ENCODE measurements around the gene PC. TPM values are rescaled to one million over a fixed set of nuclear protein-coding genes. Genes with fewer than 3 reads are reported as not detected.
A peak's percentile ranks its signal among the peaks of the same experiment; 100 is the strongest.

Gene PC
- total and polyA plus RNA-seq, 7 experiments from 2014 or later: 4.9 to 11.2 (median 9.5) TPM

DNA sequence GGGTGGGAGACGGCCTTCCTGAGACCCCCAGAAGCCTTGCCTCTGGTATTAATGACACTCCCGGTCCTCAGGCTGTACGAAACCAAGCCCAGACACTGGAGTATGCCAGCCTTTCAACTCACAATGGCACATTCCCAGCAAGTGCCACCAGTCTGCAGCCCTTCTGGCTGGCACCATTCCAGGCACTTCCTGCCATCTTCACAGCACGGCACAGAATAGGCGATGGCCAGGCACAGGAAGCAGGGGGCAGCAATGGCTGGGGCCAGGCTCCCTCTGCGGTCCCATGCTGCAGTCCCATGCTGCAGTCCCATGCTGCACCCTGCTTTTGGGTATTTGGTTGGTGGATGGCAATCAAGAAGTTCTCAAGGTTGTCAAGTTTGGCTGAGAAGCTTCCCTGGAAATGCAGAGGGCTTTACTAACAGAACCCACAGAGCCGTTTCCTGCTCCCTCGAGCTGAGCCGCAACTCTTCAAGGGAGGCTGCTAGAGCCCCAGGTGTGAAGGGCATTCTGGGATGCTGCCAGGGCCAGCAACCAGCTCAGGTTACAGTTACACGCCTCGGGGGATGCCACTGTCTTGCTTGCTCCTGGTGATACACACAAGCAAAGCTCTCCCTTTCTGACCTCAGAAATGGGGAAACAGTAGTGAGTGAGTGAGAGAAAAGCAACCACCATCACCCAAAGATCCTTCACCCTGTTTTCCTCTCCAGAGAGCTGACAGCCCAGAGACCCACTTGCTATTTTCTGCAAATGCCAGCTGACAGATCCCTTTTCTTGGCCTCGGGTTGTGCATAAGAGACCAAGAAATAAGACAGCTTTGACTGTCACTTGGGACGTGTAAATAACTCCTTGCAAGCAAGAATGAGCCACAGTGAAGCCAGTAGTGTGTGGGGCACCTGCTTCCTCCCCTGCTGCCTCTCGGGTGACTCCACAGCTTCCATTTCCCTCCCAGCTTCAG lies 77.4 kb downstream of the PC start:
- ATAC-seq (peak; percentile 36), DNase-seq (peak in 5 of 9 donors; percentile 19 to 30 (median 25))
- Histone ChIP-seq H3K9me3 (ENCODE audit: control insufficient read depth in 2 of 3, low read length in 3 of 3) (no peaks in the 10 kb centered on the region), H3K4me1 (ENCODE audit: control insufficient read depth in 2 of 2, insufficient read depth in 2 of 2, low read length in 2 of 2) (peaks cover 0 to 15% of the 10 kb centered on the region in 2 donors), H3K27ac (ENCODE audit: low read depth, low read length) (no peak overlapping the region), H3K36me3 (ENCODE audit: control insufficient read depth in 2 of 3, insufficient read depth in 3 of 3, low read length in 3 of 3) (no peaks in the 10 kb centered on the region), H3K27me3 (ENCODE audit: control insufficient read depth in 2 of 2, insufficient read depth in 2 of 2, low read length in 2 of 2) (no peaks in the 10 kb centered on the region), H3K4me3 (ENCODE audit: low read length) (no peak overlapping the region)
- CTCF ChIA-PET: interaction anchor here (1.0 to 2.3 kb wide), 2 partner anchors 11 to 78 kb away, joined by 3 to 6 read pairs; partner anchors contain the start of gene PC
- H3K4me1 Mint-ChIP-seq: peaks cover 8 to 29% (median 20%) of the 10 kb centered on the region in 7 donors
- no peaks in the 10 kb centered on the region for H3K9me3 Mint-ChIP-seq
- H3K27ac Mint-ChIP-seq: peak overlapping the region in 4 of 9 donors; percentile 9 to 56 (median 44)
- H3K27me3 Mint-ChIP-seq: no peaks in the 10 kb centered on the region
- POLR2A ChIA-PET: interaction anchor here (1.0 to 3.2 kb wide), 2 partner anchors 38 to 140 kb away, joined by 3 to 8 read pairs; partner anchors contain the start of gene RCE1
- H3K4me3 Mint-ChIP-seq: peak overlapping the region in 5 of 10 donors; percentile 11 to 48 (median 35)
- intact Hi-C loops (cut with micrococcal nuclease): no loop called here
- no peaks in the 10 kb centered on the region for H3K36me3 Mint-ChIP-seq

DNA sequence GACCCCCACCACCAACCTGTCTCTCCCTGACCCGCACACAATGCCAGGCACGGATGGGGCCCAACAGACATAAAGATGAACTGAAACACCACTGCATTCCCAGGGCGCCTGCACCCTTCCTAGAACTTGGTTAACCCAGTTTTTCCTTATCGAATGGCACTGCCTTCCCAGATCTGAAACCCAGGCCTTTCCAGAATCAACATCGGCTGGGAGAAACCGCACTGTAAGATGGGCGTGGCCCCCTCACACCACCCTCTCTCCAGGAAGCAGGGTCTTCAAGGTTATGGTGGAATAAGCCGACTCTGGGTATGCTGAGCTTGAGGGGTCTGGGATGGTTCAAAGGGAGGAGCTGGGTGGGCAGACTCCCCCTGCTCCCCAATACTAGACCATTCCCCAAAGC lies 78.2 kb downstream of the PC start:
- CTCF ChIA-PET: no interaction called here
- Histone ChIP-seq H3K4me3 (ENCODE audit: low read length) (no peak overlapping the region), H3K36me3 (ENCODE audit: control insufficient read depth in 2 of 3, insufficient read depth in 3 of 3, low read length in 3 of 3) (no peaks in the 10 kb centered on the region), H3K9me3 (ENCODE audit: control insufficient read depth in 2 of 3, low read length in 3 of 3) (no peaks in the 10 kb centered on the region), H3K27me3 (ENCODE audit: control insufficient read depth in 2 of 2, insufficient read depth in 2 of 2, low read length in 2 of 2) (no peaks in the 10 kb centered on the region), H3K4me1 (ENCODE audit: control insufficient read depth in 2 of 2, insufficient read depth in 2 of 2, low read length in 2 of 2) (peaks cover 0 to 15% of the 10 kb centered on the region in 2 donors), H3K27ac (ENCODE audit: low read depth, low read length) (no peak overlapping the region)
- POLR2A ChIA-PET: interaction anchor here (3.2 kb wide), 1 partner anchor 37 kb away, joined by 8 read pairs; the partner anchor contains the start of gene RCE1
- ATAC-seq (no peak), DNase-seq (no peak)
- H3K4me3 Mint-ChIP-seq: peak overlapping the region in 2 of 10 donors; percentile 21 to 34
- H3K27me3 Mint-ChIP-seq: no peaks in the 10 kb centered on the region
- intact Hi-C loops (cut with micrococcal nuclease): no loop called here
- no peaks in the 10 kb centered on the region for H3K36me3 Mint-ChIP-seq
- H3K4me1 Mint-ChIP-seq: peaks cover 8 to 29% (median 20%) of the 10 kb centered on the region in 7 donors
- no peaks in the 10 kb centered on the region for H3K9me3 Mint-ChIP-seq
- H3K27ac Mint-ChIP-seq: no peak overlapping the region

DNA sequence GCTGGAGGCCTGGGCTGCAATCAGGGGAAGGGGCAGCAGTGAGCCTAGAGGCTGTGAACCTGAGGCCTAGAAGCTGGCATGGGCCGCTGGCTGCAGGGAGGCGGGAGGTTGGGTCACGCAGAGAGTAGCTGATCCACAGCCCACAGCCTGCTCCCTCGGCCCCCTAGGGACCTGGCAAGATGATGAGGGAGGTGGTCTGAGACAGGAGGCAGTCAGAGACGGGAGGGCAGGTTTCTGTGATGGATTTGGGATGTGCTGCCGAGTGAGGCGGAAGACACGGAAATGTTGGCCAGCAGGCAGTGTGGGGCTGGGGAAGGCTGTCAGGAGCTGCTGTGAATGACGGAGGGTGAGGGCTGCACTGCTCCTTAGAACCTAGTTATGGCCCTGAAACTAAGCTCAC lies 78.6 kb downstream of the PC start:
- Mint-ChIP-seq H3K9me3 (no peaks in the 10 kb centered on the region), H3K4me1 (peaks cover 8 to 29% (median 20%) of the 10 kb centered on the region in 7 donors), H3K27ac (no peak overlapping the region), H3K4me3 (peak overlapping the region in 1 of 10 donors; percentile 14), H3K27me3 (peaks cover 0 to 3% (median 0%) of the 10 kb centered on the region in 5 donors), H3K36me3 (no peaks in the 10 kb centered on the region)
- ATAC-seq (no peak), DNase-seq (no peak)
- Histone ChIP-seq H3K4me1 (ENCODE audit: control insufficient read depth in 2 of 2, insufficient read depth in 2 of 2, low read length in 2 of 2) (peaks cover 0 to 15% of the 10 kb centered on the region in 2 donors), H3K4me3 (ENCODE audit: low read length) (no peak overlapping the region), H3K9me3 (ENCODE audit: control insufficient read depth in 2 of 3, low read length in 3 of 3) (no peaks in the 10 kb centered on the region), H3K27ac (ENCODE audit: low read depth, low read length) (no peak overlapping the region), H3K36me3 (ENCODE audit: control insufficient read depth in 2 of 3, insufficient read depth in 3 of 3, low read length in 3 of 3) (no peaks in the 10 kb centered on the region), H3K27me3 (ENCODE audit: control insufficient read depth in 2 of 2, insufficient read depth in 2 of 2, low read length in 2 of 2) (no peaks in the 10 kb centered on the region)
- POLR2A ChIA-PET: interaction anchor here (3.2 kb wide), 1 partner anchor 36 kb away, joined by 8 read pairs; the partner anchor contains the start of gene RCE1
- intact Hi-C loops (cut with micrococcal nuclease): no loop called here
- CTCF ChIA-PET: no interaction called here

DNA sequence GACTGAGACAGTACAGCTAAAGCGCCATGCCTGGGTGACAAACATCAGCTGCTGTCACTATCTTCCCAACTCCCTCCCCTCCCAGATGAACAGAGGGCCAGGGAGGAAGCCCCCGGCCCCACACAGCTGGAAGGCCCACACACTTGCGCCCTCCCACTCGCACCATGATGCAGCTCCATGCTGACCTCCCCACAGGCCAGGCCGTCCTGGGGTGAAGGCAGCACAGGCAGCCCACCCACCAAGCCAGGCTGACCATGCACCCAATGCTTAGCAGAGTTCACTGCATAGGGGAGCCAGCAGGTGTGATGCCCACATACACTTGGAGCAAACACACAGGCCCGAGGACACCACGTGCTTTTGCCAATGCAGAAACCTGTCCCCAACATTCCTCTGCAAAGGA lies 79.2 kb downstream of the PC start:
- no peaks in the 10 kb centered on the region for H3K27me3 ChIP-seq (ENCODE audit: control insufficient read depth in 2 of 2, insufficient read depth in 2 of 2, low read length in 2 of 2)
- ChIA-PET CTCF (no interaction called here), POLR2A (interaction anchor here (3.2 kb wide), 1 partner anchor 36 kb away, joined by 8 read pairs; the partner anchor contains the start of gene RCE1)
- no peaks in the 10 kb centered on the region for H3K36me3 Mint-ChIP-seq
- no peak overlapping the region for H3K4me3 Mint-ChIP-seq
- peaks cover 8 to 34% (median 21%) of the 10 kb centered on the region in 7 donors for H3K4me1 Mint-ChIP-seq
- no peak for ATAC-seq
- no peaks in the 10 kb centered on the region for H3K9me3 ChIP-seq (ENCODE audit: control insufficient read depth in 2 of 3, low read length in 3 of 3)
- intact Hi-C loops (cut with micrococcal nuclease): no loop called here
- H3K27ac ChIP-seq (ENCODE audit: low read depth, low read length): no peak overlapping the region
- no peak overlapping the region for H3K27ac Mint-ChIP-seq
- peaks cover 0 to 4% (median 0%) of the 10 kb centered on the region in 5 donors for H3K27me3 Mint-ChIP-seq
- no peaks in the 10 kb centered on the region for H3K36me3 ChIP-seq (ENCODE audit: control insufficient read depth in 2 of 3, insufficient read depth in 3 of 3, low read length in 3 of 3)
- H3K4me1 ChIP-seq (ENCODE audit: control insufficient read depth in 2 of 2, insufficient read depth in 2 of 2, low read length in 2 of 2): peaks cover 0 to 15% of the 10 kb centered on the region in 2 donors
- H3K4me3 ChIP-seq (ENCODE audit: low read length): no peak overlapping the region
- no peaks in the 10 kb centered on the region for H3K9me3 Mint-ChIP-seq
- DNase-seq: no peak

DNA sequence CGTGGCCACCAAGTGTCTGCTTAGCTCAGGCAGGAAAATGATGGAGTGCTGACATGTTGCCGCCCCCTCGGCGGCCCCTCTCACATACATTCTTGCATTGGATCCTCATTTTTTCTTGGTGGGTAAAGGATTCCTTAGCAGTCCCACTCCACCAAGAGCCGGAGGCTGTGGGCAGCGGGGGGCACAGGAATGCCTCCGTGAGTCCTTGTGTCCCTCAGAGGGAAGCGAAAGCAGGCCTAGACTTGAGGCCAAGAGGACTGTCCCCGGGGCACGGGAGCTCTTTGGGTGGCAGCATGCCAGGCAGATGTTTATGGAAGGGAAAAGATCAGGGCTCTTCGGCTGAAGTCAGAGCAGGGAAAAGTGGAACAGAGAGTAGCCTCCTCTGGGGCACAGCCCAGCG lies 79.7 kb downstream of the PC start:
- intact Hi-C loops (cut with micrococcal nuclease): no loop called here
- no peak for DNase-seq
- CTCF ChIA-PET: no interaction called here
- Histone ChIP-seq H3K27me3 (ENCODE audit: control insufficient read depth in 2 of 2, insufficient read depth in 2 of 2, low read length in 2 of 2) (no peaks in the 10 kb centered on the region), H3K9me3 (ENCODE audit: control insufficient read depth in 2 of 3, low read length in 3 of 3) (no peaks in the 10 kb centered on the region), H3K36me3 (ENCODE audit: control insufficient read depth in 2 of 3, insufficient read depth in 3 of 3, low read length in 3 of 3) (no peaks in the 10 kb centered on the region), H3K4me3 (ENCODE audit: low read length) (no peak overlapping the region), H3K27ac (ENCODE audit: low read depth, low read length) (no peak overlapping the region), H3K4me1 (ENCODE audit: control insufficient read depth in 2 of 2, insufficient read depth in 2 of 2, low read length in 2 of 2) (peaks cover 0 to 15% of the 10 kb centered on the region in 2 donors)
- POLR2A ChIA-PET: interaction anchor here (3.2 kb wide), 1 partner anchor 35 kb away, joined by 8 read pairs; the partner anchor contains the start of gene RCE1
- no peaks in the 10 kb centered on the region for H3K9me3 Mint-ChIP-seq
- ATAC-seq: no peak
- no peaks in the 10 kb centered on the region for H3K36me3 Mint-ChIP-seq
- no peak overlapping the region for H3K4me3 Mint-ChIP-seq
- peaks cover 0 to 4% (median 0%) of the 10 kb centered on the region in 5 donors for H3K27me3 Mint-ChIP-seq
- H3K27ac Mint-ChIP-seq: no peak overlapping the region
- H3K4me1 Mint-ChIP-seq: peaks cover 8 to 33% (median 21%) of the 10 kb centered on the region in 7 donors

DNA sequence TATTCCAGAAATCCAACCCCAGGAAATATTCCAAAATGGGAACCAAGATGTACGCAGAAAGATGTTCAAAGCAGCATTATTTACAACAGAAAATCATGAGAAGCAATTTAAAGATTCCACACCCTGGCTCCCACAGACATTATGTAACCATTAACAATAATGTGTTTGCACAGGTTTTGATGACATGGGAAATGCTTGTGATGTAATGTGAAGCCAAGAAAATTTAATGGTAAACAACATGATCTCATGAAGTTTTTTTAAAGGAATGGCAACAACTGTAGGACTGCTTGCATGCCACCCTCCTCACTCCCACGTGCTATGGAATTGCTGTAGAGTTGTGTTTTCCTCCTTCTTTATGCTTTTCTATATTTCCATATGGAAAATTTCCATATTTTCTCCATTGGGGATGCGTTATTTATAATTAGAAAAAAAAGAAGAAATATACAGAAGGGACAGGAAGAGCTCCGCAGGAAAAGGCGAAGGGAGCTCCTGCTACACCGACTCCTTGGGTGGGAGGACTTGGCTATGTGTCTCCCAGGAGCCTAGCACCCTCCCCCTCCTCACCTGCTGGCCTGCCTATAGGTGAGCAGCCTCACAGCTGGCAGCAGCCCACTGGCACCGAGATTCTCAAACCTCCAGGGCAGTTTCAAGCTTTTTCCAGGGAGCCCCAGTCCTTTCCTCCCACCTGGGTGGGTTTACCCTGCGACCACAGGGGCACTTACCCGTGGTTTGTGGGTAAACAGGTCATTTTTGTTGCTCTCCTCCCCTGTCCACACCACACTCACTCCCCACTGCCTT lies 80.4 kb downstream of the PC start:
- no peak for ATAC-seq
- Histone ChIP-seq H3K27me3 (ENCODE audit: control insufficient read depth in 2 of 2, insufficient read depth in 2 of 2, low read length in 2 of 2) (no peaks in the 10 kb centered on the region), H3K27ac (ENCODE audit: low read depth, low read length) (no peak overlapping the region), H3K4me3 (ENCODE audit: low read length) (no peak overlapping the region), H3K36me3 (ENCODE audit: control insufficient read depth in 2 of 3, insufficient read depth in 3 of 3, low read length in 3 of 3) (no peaks in the 10 kb centered on the region), H3K4me1 (ENCODE audit: control insufficient read depth in 2 of 2, insufficient read depth in 2 of 2, low read length in 2 of 2) (peaks cover 0 to 15% of the 10 kb centered on the region in 2 donors), H3K9me3 (ENCODE audit: control insufficient read depth in 2 of 3, low read length in 3 of 3) (no peaks in the 10 kb centered on the region)
- Mint-ChIP-seq H3K9me3 (no peaks in the 10 kb centered on the region), H3K36me3 (no peaks in the 10 kb centered on the region), H3K4me1 (peaks cover 8 to 26% (median 20%) of the 10 kb centered on the region in 7 donors), H3K27me3 (peaks cover 0 to 4% (median 0%) of the 10 kb centered on the region in 5 donors), H3K27ac (no peak overlapping the region), H3K4me3 (no peak overlapping the region)
- POLR2A ChIA-PET: interaction anchor here (3.2 kb wide), 1 partner anchor 35 kb away, joined by 8 read pairs; the partner anchor contains the start of gene RCE1
- CTCF ChIA-PET: no interaction called here
- no peak for DNase-seq
- intact Hi-C loops (cut with micrococcal nuclease): no loop called here

Measured in naive thymus-derived CD4-positive, alpha-beta T cell (primary cell).